ENCODE measurements around the gene RANBP9.

GRCh38 chr6:13613029-13613594, 98.5 kb downstream of the RANBP9 start:
- TF ChIP-seq, protein P1, sequence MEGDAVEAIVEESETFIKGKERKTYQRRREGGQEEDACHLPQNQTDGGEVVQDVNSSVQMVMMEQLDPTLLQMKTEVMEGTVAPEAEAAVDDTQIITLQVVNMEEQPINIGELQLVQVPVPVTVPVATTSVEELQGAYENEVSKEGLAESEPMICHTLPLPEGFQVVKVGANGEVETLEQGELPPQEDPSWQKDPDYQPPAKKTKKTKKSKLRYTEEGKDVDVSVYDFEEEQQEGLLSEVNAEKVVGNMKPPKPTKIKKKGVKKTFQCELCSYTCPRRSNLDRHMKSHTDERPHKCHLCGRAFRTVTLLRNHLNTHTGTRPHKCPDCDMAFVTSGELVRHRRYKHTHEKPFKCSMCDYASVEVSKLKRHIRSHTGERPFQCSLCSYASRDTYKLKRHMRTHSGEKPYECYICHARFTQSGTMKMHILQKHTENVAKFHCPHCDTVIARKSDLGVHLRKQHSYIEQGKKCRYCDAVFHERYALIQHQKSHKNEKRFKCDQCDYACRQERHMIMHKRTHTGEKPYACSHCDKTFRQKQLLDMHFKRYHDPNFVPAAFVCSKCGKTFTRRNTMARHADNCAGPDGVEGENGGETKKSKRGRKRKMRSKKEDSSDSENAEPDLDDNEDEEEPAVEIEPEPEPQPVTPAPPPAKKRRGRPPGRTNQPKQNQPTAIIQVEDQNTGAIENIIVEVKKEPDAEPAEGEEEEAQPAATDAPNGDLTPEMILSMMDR (IDR thresholded peaks at IDR 0.05): no peak
- TF ChIP-seq POLR2A (IDR thresholded peaks at IDR 0.05) (no peak), POLR2AphosphoS5 (IDR thresholded peaks at IDR 0.05) (no peak)
